GM18868 (cell line): ENCODE data around the gene TP63.
"Not testable (repeated sequence)": the region's sequence is repeated elsewhere in the genome, so short reads cannot be mapped to it uniquely, and the experiment has no call there.

Experiments used
- ATAC-seq: cut with Tn5 transposase; IDR thresholded peaks from one replicate; pipeline ENCODE4 v1.9.1; 2021; ENCODE audit warnings: mild to moderate bottlenecking, moderate library complexity; ENCODE audit not compliant: unreplicated experiment

The TP63 gene

DNA sequence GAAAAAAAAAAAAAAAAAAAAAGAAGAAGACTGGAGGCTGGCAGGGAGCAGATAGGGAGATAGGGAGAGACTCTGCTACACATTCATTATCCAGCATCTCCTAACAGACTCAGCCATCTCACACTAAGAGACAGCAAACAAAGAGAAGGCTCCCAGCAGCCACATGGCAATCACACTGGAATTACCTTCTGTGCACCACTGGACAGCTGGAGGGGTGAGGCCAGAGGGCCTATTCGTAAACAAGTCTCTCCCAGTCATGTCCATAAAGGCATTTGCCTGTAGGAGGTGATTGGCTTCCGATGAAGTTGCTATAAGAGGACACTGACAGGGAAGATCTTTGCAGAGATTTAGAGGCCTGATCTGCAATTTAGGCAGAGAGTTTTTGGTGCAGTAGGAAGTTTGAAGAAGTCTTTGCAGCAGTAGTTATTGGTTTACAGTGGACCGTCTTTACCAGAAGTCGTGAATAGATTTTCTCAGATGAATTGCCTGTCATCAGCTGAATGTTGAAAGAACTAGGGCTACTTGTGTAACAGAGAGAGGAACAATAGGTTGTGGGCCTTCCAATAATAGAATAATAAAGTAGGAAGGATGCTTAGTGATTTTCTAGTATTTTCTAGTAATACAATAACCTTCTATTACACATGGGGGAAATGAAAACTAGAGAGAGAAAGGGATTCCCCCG, 89.7 kb downstream of the TP63 start:
- ATAC-seq: no peak

DNA sequence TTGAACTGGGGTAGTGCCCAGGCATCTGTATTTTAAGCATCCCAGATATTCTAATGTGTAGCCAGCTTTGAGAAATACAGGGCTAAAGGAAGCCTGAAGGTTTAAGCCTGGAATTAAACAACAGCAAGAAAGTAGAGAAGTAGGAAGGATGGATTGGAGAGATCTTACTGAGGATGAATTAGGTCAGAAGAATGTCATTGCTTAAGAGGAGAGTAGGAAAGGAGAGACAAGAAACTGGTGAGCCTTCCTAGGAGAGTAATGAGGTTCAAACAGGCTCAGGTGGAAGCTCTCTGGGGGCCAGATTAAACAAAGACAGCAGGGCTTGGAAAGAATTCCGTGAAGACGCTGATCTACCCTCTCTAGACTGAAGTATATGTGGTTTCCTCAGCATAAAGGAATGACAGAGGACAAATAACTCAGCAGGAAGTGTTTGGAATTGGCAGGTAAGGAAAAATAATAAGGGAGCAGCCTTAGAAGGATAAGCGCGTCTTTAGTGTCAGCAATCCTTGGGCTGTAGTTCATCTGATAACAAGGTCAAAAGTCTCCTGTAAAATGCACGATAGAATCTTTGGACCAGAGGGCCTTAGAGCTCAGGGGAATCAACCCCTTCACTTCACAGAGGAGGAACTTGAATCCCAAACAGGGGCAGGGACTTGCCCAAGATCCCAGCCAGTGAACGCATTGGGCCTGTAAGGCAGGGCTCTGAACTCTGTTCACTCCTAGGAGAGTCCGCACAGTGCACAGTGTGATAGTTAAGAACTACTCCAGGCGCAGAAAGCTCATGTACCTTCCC, 90.9 kb downstream of the TP63 start:
- ATAC-seq: no peak

GRCh38 chr3:189724356-189724755, 93.2 kb downstream of the TP63 start:
- no peak for ATAC-seq

GRCh38 chr3:189726277-189726676, 95.1 kb downstream of the TP63 start:
- no peak for ATAC-seq

DNA sequence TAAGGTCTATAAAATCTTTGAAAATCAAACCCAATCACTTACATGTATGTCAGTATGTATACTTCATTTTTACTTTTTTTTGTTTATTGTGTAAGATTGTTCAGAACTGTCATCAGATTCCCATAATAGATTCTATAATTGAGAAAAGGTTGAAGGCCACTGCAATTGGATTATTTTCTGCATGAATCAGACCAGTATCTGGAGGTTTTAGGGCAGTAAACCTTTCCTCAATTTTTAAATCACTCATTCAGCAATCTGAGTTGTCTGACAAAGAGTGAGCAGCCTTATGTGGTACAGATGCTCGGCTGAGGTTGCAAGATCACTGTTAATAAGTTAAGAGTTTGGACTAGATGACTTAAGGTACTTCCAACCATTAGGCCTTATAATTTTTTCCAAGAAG, 96.0 kb downstream of the TP63 start:
- ATAC-seq: no peak

DNA sequence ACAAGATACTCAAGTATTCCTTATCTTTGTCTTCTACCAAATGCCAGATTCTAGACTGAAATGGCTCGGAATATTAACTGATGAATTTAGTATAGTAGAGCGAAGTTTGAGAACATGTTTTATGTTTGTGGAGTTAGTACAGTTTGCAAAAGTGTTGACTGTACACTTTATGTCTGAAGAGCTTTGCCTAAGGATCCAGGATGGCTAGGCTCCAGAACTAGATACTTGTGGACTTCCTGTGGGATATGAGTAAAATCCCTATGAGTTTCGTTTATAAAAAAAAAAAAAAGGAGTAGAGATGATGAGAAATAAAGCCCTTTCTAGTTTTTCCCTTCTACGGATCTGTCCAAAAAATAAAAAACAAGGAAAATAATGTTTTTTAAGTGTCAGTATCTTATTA, 96.7 kb downstream of the TP63 start:
- ATAC-seq: no peak

- ATAC-seq: no peak
These were observed 97.7 kb downstream of the TP63 start for GRCh38 chr3:189728915-189729314.

DNA sequence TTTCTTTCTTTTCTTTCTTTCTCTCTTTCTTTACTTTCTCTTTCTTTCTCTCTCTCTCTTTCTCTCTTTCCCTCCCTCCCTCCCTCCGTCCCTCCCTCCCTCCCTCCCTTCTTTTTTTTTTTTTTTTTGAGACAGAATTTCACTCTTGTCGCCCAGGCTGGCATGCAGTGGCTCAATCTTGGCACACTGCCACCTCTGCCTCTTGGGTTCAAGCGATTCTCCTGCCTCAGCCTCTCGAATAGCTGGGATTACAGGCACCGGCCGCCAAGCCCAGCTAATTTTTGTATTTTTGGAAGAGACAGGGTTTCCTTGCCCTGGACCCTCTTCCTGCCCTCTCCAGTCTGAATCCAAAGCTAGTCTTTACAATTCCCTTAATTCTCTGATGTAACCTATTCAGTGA, 102.9 kb downstream of the TP63 start:
- no peak for ATAC-seq

- no peak for ATAC-seq
These were observed 104.7 kb downstream of the TP63 start for GRCh38 chr3:189735913-189736312.

- no peak for ATAC-seq
These were observed 105.9 kb downstream of the TP63 start for GRCh38 chr3:189737071-189737470.

- no peak for ATAC-seq
These were observed 106.4 kb downstream of the TP63 start for GRCh38 chr3:189737619-189738018.

DNA sequence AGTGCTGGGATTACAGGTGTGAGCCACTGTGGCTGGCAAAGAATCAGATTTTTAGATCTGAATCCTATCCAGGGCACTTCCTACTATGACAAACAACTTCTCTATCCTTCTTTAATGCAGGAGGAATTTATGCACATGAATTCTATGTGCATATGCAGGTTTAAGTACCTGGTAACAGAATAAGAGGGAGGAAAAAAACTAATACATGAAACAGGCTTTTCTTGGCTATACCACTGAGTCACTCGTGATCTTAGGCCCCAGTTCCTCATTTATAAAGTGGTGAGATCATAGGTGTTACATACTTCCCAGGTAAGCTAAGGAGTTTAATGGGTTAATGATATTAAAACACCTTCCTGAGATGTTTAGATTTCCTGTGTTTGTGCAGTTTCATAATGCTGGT, 108.2 kb downstream of the TP63 start:
- ATAC-seq: no peak

GRCh38 chr3:189740156-189740555, 109.0 kb downstream of the TP63 start:
- no peak for ATAC-seq

DNA sequence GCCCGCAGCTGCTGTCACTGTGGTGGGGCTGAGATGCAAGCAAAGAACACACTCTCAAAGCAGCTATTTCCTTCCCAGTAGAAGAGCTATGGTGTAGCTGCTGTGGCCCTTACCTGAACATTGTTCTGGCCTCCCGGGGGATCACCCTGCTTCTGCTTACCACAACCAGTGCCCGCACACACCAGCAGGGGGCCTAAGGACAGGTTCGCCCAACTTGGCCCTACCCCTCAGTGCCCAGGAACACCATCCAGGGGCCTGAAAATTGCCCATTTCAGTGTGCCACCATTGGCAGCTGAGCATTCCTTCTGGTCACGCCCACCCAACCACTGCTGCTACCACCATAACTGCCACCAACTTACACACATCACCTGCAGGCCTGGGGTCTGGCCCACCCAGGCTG, 113.0 kb downstream of the TP63 start:
- no peak for ATAC-seq

DNA sequence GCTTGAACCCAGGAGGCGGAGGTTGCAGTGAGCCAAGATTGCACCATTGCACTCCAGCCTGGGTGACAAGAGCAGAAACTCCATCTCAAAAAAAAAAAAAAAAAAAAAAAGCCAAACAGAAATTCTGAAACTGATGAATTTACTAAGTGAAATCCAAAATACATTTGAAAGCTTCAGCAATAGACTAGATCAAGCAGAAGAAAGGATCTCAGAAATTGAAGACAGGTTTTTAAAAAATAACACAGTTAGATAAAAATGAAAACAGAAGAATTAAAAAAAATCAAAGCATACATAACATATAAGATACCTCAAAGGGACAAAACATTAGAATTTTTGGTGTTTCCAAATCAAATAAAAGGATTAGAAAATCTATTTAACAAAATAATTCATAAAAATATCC, 114.4 kb downstream of the TP63 start:
- no peak for ATAC-seq

DNA sequence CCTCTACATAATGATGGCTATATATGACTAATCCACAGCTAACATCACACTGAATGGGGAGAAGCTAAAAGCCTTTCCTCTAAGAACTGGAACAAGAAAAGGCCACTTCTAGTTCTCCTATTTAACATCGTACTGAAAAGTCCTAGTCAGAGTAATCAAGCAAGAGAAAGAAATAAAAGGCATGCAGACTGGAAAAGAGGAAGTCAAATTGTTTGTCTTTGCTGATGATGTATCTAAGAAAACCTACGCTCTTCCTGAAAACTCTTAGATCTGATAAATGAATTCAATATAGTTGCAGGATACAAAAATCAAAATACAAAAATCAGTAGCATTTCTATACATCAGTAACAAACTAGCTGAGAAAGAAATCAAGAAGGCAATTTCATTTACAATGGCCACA, 116.9 kb downstream of the TP63 start:
- no peak for ATAC-seq

GRCh38 chr3:189750972-189751371, 119.8 kb downstream of the TP63 start:
- ATAC-seq: not testable (repeated sequence)

GRCh38 chr3:189754356-189754755, 123.2 kb downstream of the TP63 start:
- no peak for ATAC-seq

GRCh38 chr3:189756582-189757078, 125.4 kb downstream of the TP63 start:
- no peak for ATAC-seq

DNA sequence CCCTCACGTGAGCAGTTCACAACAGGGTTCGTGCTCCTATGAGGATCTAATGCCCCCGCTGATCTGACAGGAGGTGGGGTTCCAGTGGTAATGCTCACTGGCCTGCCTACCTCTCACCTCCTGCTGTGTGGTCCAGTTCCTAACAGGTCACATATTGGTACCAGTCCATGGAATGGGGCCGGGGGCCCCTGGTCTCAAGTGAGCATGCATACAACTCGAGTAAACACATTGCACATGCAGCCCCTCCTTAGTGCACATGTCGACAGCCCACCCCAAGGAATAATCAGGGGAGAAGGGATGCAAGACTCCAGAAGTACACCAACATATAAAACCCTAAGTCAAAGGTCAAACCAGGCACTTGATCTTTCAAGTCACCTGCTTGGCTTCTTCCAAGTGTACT, 127.0 kb downstream of the TP63 start:
- no peak for ATAC-seq

DNA sequence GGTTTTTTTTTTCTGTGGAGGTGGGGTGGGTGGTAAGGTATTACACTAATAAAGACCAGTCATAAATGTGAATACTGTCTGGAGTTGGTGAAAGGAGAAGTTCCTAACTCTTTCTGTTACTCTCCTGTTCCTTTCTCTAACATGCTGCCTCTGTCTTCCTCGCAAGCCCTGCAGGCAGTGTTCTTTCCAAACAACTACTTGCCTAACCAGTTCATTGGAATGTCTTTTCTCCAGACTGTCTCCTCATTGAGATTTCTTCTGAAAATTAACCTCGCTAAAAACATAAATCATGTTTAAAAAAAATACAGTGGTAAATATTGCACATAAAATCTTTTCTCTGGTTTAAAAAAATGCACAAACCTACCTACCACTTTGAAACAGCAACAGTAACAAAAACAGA, 135.2 kb downstream of the TP63 start:
- ATAC-seq: no peak

GRCh38 chr3:189771842-189772450, 140.8 kb downstream of the TP63 start:
- no peak for ATAC-seq
